Fibroblast of lung (primary cell): ENCODE results near the gene GOLGA3.
"Not testable (repeated sequence)": the region's sequence is repeated elsewhere in the genome, so short reads cannot be mapped to it uniquely, and the experiment has no call there.

Experiments
- EZH2 ChIP-seq: IDR thresholded peaks from 2 replicates; pipeline ENCODE4 v1.5.1; 2012; ENCODE audit warnings: low read length, control low read depth, mild to moderate bottlenecking; ENCODE audit errors: missing control alignments
- TF ChIP-seq, protein P1 (sequence below), 2 donors: IDR thresholded peaks in 1 of 2; conservative IDR thresholded peaks in 1 of 2; 1 replicate in 1 of 2; 2 replicates in 1 of 2; pipeline ENCODE4 v1.5.1; 2011 to 2012; ENCODE audit warnings: low read length in 2 of 2, control low read depth in 1 of 2, inconsistent platforms in 1 of 2, low read depth in 1 of 2, mild to moderate bottlenecking in 1 of 2

DNA sequence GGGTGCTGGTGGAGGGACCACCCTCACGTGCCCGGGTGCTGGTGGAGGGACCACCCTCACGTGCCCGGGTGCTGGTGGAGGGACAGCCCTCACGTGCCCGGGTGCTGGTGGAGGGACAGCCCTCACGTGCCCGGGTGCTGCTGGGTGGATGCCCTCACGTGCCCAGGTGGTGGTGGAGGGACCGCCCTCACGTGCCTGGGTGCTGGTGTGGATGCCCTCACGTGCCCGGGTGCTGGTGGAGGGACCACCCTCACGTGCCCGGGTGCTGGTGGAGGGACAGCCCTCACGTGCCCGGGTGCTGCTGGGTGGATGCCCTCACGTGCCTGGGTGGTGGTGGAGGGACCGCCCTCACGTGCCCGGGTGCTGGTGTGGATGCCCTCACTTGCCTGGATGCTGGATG, 28.4 kb upstream of the GOLGA3 start:
- TF ChIP-seq, protein P1, sequence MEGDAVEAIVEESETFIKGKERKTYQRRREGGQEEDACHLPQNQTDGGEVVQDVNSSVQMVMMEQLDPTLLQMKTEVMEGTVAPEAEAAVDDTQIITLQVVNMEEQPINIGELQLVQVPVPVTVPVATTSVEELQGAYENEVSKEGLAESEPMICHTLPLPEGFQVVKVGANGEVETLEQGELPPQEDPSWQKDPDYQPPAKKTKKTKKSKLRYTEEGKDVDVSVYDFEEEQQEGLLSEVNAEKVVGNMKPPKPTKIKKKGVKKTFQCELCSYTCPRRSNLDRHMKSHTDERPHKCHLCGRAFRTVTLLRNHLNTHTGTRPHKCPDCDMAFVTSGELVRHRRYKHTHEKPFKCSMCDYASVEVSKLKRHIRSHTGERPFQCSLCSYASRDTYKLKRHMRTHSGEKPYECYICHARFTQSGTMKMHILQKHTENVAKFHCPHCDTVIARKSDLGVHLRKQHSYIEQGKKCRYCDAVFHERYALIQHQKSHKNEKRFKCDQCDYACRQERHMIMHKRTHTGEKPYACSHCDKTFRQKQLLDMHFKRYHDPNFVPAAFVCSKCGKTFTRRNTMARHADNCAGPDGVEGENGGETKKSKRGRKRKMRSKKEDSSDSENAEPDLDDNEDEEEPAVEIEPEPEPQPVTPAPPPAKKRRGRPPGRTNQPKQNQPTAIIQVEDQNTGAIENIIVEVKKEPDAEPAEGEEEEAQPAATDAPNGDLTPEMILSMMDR (conservative IDR thresholded peaks at IDR 0.05 in 1 of 2, IDR thresholded peaks at IDR 0.05 in 1 of 2; ENCODE audit: low read depth in 1 of 2, low read length in 2 of 2), result not testable (repeated sequence)
- not testable (repeated sequence) for TF ChIP-seq EZH2
